ENCODE results near the gene POLR3H.

Gene POLR3H

DNA sequence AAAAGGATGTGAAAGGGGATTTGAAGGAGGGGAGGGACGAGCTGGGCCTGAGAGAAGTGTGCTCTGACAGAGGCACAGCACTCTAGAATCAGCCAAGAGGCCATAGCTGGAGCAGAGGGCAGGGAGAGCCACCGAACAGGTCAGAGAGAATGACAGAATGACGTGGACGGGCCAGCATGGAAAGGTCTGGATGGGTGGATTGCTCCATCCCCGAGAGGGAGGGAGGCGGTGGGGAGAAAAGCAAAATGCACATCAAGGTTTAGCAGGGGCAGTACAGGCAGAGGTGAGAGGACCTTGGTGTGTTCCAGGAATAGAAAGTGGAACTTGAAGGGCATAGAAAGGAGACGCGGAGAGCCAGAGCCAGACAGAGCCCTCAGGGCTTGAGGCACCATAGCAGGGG, 38.4 kb upstream of the POLR3H start:
- DNase-seq (ENCODE audit: extremely low read depth, low read depth), result no peak
- H3K4me3 ChIP-seq (replicated peaks; ENCODE audit: low read depth, low read length), result no peak overlapping the region
- TF ChIP-seq, protein P1, sequence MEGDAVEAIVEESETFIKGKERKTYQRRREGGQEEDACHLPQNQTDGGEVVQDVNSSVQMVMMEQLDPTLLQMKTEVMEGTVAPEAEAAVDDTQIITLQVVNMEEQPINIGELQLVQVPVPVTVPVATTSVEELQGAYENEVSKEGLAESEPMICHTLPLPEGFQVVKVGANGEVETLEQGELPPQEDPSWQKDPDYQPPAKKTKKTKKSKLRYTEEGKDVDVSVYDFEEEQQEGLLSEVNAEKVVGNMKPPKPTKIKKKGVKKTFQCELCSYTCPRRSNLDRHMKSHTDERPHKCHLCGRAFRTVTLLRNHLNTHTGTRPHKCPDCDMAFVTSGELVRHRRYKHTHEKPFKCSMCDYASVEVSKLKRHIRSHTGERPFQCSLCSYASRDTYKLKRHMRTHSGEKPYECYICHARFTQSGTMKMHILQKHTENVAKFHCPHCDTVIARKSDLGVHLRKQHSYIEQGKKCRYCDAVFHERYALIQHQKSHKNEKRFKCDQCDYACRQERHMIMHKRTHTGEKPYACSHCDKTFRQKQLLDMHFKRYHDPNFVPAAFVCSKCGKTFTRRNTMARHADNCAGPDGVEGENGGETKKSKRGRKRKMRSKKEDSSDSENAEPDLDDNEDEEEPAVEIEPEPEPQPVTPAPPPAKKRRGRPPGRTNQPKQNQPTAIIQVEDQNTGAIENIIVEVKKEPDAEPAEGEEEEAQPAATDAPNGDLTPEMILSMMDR (IDR thresholded peaks at IDR 0.05; ENCODE audit: low read depth, low read length, missing control alignments), result no peak

DNA sequence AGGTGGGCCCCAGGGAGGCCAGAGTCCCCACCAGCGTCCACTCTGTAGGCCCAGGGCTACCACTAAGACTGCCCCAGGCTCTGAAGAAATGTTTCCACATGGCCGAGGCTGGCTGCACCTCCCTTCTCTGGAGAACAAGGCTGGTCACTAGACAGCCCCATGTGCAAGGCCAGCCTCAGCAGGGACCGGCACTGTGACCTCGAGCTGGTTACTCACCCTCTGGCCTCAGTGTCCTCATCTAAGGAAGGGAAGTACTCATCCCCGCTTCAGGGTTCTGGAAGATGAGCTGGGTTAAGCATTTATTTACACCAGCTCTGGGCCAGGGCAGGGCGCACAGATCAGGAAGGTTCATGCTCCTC, 35.7 kb upstream of the POLR3H start:
- no peak overlapping the region for H3K4me3 ChIP-seq (replicated peaks; ENCODE audit: low read depth, low read length)
- no peak for DNase-seq (ENCODE audit: extremely low read depth, low read depth)
- TF ChIP-seq, protein P1 (IDR thresholded peaks at IDR 0.05; ENCODE audit: low read depth, low read length, missing control alignments), result no peak

DNA sequence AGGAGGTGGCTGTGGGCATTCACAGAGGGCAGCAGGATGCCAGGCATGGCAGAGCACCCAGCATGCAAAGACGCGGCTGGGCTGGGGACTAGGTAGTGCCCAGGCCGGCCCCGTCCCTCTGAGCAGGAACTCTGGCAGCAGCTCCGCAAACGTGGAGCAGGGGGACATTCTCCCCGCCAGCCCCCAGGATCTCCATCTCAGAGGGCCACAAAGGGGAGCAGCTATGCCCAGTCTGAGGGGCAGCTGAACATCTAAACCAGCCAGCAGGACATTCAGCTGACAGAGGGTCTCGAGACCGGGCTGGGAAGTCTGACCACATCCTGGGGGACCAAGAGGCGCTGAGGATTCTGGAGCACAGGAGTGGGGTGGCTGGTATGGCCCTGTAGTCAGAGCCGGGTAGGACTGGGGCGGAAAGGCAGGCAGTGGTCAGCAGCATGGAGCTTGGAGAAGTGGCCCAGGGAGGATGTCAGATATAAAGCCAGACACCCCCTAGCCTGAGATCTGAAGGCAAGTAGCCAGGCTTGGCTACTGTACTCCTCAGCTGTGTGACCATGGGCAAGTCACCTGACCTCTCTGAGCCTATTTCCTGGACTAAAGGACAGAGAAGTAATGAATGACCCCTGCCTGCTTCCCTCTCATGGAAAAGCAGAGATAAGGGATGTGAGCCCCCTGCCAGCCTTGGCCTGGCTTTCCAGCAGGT, 35.2 kb upstream of the POLR3H start:
- no peak overlapping the region for H3K4me3 ChIP-seq (replicated peaks; ENCODE audit: low read depth, low read length)
- no peak for DNase-seq (ENCODE audit: extremely low read depth, low read depth)
- TF ChIP-seq, protein P1 (IDR thresholded peaks at IDR 0.05; ENCODE audit: low read depth, low read length, missing control alignments), result no peak

DNA sequence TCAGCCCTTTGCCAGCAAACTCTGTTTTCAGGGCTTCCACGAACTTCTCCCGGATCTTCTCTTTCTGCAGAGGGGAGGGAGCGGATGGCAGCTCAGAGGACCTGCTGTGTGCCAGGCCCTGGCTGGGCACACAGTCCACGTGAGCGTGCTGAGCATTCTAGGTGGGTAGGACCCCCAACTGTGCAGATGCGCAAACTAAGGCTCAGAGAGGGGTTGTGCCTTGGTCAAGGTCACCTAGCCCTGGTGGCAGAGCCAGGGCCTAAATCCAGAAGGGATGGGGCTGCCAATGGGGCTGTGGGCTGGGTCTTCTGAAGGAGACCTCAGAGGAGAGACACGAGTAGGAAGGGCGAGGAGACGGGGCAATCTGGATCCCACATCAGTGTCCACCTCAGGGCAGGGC, 34.5 kb upstream of the POLR3H start:
- no peak for DNase-seq (ENCODE audit: extremely low read depth, low read depth)
- TF ChIP-seq, protein P1 (IDR thresholded peaks at IDR 0.05; ENCODE audit: low read depth, low read length, missing control alignments), result no peak
- H3K4me3 ChIP-seq (replicated peaks; ENCODE audit: low read depth, low read length), result no peak overlapping the region

DNA sequence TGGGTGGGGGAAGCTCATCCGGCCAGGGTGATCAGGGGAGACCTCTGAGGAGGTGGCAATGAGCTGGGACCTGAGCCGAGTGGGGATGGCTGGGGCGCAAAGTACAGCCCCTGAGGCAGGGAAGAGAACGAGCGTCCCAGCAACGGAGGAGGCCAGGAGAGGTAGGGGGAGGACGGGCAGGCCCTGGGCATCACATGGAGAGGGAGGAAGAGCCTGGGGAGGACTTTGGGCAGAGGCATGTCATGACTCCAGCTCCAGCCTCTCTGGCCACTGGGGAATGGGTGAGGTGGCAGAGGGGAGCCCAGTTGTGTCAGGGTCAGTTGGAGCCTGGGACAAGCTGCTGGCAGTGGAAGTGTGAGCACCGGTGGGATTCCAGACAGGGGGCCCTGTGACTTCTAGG, 33.8 kb upstream of the POLR3H start:
- H3K4me3 ChIP-seq (replicated peaks; ENCODE audit: low read depth, low read length), result no peak overlapping the region
- TF ChIP-seq, protein P1 (IDR thresholded peaks at IDR 0.05; ENCODE audit: low read depth, low read length, missing control alignments), result no peak
- no peak for DNase-seq (ENCODE audit: extremely low read depth, low read depth)

DNA sequence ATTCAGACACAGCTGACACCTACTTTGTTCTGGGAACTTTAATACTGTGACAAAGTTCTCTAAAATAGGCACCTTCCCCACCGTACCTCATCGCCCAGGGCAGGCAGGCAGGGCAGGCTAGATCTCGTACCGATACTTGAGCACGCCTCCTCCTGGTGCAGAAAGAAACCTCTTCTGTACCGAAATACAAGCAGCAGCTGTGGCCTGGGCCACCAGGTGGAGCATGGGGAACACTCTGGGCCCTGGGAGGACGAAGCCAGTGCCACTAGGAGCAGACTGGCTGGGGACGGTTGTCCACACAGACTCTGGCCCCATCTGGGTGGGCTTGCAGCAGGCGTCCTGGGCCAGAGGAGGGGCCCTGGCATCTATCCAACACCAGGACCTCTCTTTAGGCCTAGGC, 32.6 kb upstream of the POLR3H start:
- DNase-seq (ENCODE audit: extremely low read depth, low read depth), result no peak
- TF ChIP-seq, protein P1 (IDR thresholded peaks at IDR 0.05; ENCODE audit: low read depth, low read length, missing control alignments), result peak; percentile 77
- H3K4me3 ChIP-seq (replicated peaks; ENCODE audit: low read depth, low read length), result no peak overlapping the region

DNA sequence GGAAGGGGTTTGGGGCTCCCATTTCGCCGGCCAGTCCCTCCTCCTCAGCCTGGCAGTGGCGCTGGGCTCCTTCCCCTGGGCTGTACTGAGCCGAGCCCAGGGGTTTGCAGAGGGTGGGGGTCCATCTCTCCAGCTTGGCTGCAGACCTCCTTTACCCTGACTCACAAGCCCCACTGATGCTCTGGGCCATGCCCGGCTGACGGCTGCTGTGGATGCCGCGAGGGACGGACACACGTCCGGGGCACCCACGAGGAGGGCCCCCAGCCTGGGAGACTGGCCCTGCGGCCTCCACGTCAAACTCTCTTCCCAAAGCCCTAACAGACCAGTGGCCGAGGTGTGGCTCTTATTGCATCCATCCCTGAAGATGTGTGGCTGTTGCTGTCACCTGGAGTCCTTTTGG, 31.3 kb upstream of the POLR3H start:
- no peak overlapping the region for H3K4me3 ChIP-seq (replicated peaks; ENCODE audit: low read depth, low read length)
- TF ChIP-seq, protein P1 (IDR thresholded peaks at IDR 0.05; ENCODE audit: low read depth, low read length, missing control alignments), result no peak
- DNase-seq (ENCODE audit: extremely low read depth, low read depth), result no peak
